IMR-90 (cell line): ENCODE measurements around the gene CCDC142. TPM values are rescaled to one million over a fixed set of nuclear protein-coding genes. Genes with fewer than 3 reads are reported as not detected.

Experiments
- ATAC-seq: fragments of 200-7000 bp; cut with Tn5 transposase; 2 replicates; pipeline ENCODE4 v1.9.1; 2020; ENCODE audit warnings: low read depth, mild to moderate bottlenecking, moderate library complexity
- BruUV-seq: library from RNA; stranded (reverse); fragments of 400-500 nt; replicated peaks from 2 replicates; lab custom pipeline; 2021; lab: Mats Ljungman, UMichigan
- CTCF ChIA-PET: fragments of 300-600 bp; formaldehyde crosslinking; extraction: SDS; loops from one replicate; lab custom pipeline; 2021; ENCODE audit warnings: antibody characterized with exemption; lab: Yijun Ruan, JAX
- POLR2A ChIA-PET: fragments of 300-600 bp; sonication (Branson Sonifier 250); formaldehyde crosslinking; loops from one replicate; lab custom pipeline; 2022; ENCODE audit warnings: antibody characterized with exemption; ENCODE audit not compliant: unreplicated experiment; lab: Charles Lee
- DNase-seq: peaks from one replicate; pipeline ENCODE4 v3.0.0; 2013
- H2AFZ ChIP-seq: replicated peaks from 2 replicates; pipeline ENCODE3; 2013; ENCODE audit warnings: low read length, mild to moderate bottlenecking; ENCODE audit not compliant: poor library complexity
- H2AK5ac ChIP-seq: 2 replicates; pipeline ENCODE4 v1.6.1; 2013; ENCODE audit warnings: low read depth, low read length, inconsistent platforms
- H2AK9ac ChIP-seq: replicated peaks from 2 replicates; pipeline ENCODE3; 2013; ENCODE audit warnings: mild to moderate bottlenecking, low read depth, low read length, moderate library complexity; ENCODE audit not compliant: poor library complexity
- H2BK120ac ChIP-seq: 2 replicates; pipeline ENCODE4 v1.6.1; 2013; ENCODE audit warnings: low read depth, low read length, inconsistent platforms
- H2BK15ac ChIP-seq: 3 replicates; pipeline ENCODE4 v1.6.1; 2013; ENCODE audit warnings: low read depth, low read length, inconsistent platforms
- H2BK20ac ChIP-seq: 2 replicates; pipeline ENCODE4 v1.6.1; 2013; ENCODE audit warnings: low read depth, mild to moderate bottlenecking, inconsistent platforms, low read length, moderate library complexity
- H2BK5ac ChIP-seq: 2 replicates; pipeline ENCODE4 v1.6.1; 2013; ENCODE audit warnings: mild to moderate bottlenecking, low read depth, low read length, inconsistent platforms; ENCODE audit not compliant: poor library complexity, severe bottlenecking
- H3K14ac ChIP-seq: replicated peaks from 2 replicates; pipeline ENCODE4 v1.6.1; 2013; ENCODE audit warnings: low read depth, low read length, inconsistent platforms
- H3K18ac ChIP-seq: 2 replicates; pipeline ENCODE4 v1.6.1; 2013; ENCODE audit warnings: low read depth, low read length, control low read depth
- H3K23ac ChIP-seq: 2 replicates; pipeline ENCODE4 v1.6.1; 2013; ENCODE audit warnings: low read depth, low read length, inconsistent platforms
- H3K27ac ChIP-seq: 2 replicates; pipeline ENCODE4 v1.5.1; 2013; ENCODE audit warnings: mild to moderate bottlenecking, control low read depth, low read length; ENCODE audit not compliant: insufficient read depth
- H3K27me3 ChIP-seq: 2 replicates; pipeline ENCODE4 v1.6.1; 2013; ENCODE audit warnings: low read length; ENCODE audit not compliant: control insufficient read depth, insufficient read depth
- H3K36me3 ChIP-seq: 2 replicates; pipeline ENCODE4 v1.6.1; 2013; ENCODE audit warnings: low read length, mixed read lengths; ENCODE audit not compliant: control insufficient read depth, insufficient read depth
- H3K4ac ChIP-seq: 2 replicates; pipeline ENCODE4 v1.6.1; 2013; ENCODE audit warnings: low read depth, low read length, inconsistent platforms
- H3K4me1 ChIP-seq: 2 replicates; pipeline ENCODE4 v1.6.1; 2013; ENCODE audit warnings: low read length, mixed read lengths; ENCODE audit not compliant: control insufficient read depth, insufficient read depth
- H3K4me2 ChIP-seq: 2 replicates; pipeline ENCODE4 v1.6.1; 2013; ENCODE audit warnings: low read depth, mild to moderate bottlenecking, control low read depth, low read length, moderate library complexity
- H3K4me3 ChIP-seq: 2 replicates; pipeline ENCODE4 v1.5.1; 2013; ENCODE audit warnings: low read depth, mild to moderate bottlenecking, control low read depth, low read length, moderate library complexity; ENCODE audit not compliant: insufficient read depth
- H3K56ac ChIP-seq: 2 replicates; pipeline ENCODE4 v1.6.1; 2013; ENCODE audit warnings: low read length, inconsistent platforms; ENCODE audit not compliant: insufficient read depth; ENCODE audit errors: extremely low read depth
- H3K79me1 ChIP-seq, 2 experiments: 2 replicates each; pipeline ENCODE4 v1.6.1; 2013; ENCODE audit warnings: low read length in 2 of 2, inconsistent platforms in 1 of 2, low read depth in 1 of 2
- H3K9ac ChIP-seq: 2 replicates; pipeline ENCODE4 v1.6.1; 2013; ENCODE audit warnings: low read depth, low read length, control low read depth
- H3K9me1 ChIP-seq: 2 replicates; pipeline ENCODE4 v1.6.1; 2013; ENCODE audit warnings: low read length, inconsistent platforms; ENCODE audit not compliant: insufficient read depth
- H3K9me3 ChIP-seq: 2 replicates; pipeline ENCODE4 v1.6.1; 2013; ENCODE audit warnings: low read length; ENCODE audit not compliant: control insufficient read depth, insufficient read depth
- H4K20me1 ChIP-seq: 2 replicates; pipeline ENCODE4 v1.6.1; 2013; ENCODE audit warnings: low read length, inconsistent platforms; ENCODE audit not compliant: insufficient read depth
- H4K5ac ChIP-seq: 2 replicates; pipeline ENCODE4 v1.6.1; 2013; ENCODE audit warnings: mild to moderate bottlenecking, low read depth, low read length, control low read depth
- H4K8ac ChIP-seq, 2 experiments: 2 replicates each; pipeline ENCODE4 v1.6.1; 2013; ENCODE audit warnings: low read depth in 2 of 2, low read length in 2 of 2, control low read depth in 1 of 2, inconsistent platforms in 1 of 2
- H4K91ac ChIP-seq: 2 replicates; pipeline ENCODE4 v1.6.1; 2013; ENCODE audit warnings: low read depth, low read length, inconsistent platforms; ENCODE audit not compliant: insufficient read depth
- BHLHE40 ChIP-seq: fragments of 150-350 bp; IDR thresholded peaks from 2 replicates; pipeline ENCODE4 v1.6.1; 2016; ENCODE audit warnings: mild to moderate bottlenecking, low read depth, low read length
- CEBPB ChIP-seq: IDR thresholded peaks from 2 replicates; pipeline ENCODE4 v1.6.1; 2012; ENCODE audit warnings: low read depth, low read length, improper control_type of control experiment
- CHD1 ChIP-seq: IDR thresholded peaks from 2 replicates; pipeline ENCODE4 v1.6.1; 2012; ENCODE audit warnings: low read depth, low read length, improper control_type of control experiment
- ELK1 ChIP-seq: fragments of 150-350 bp; IDR thresholded peaks from 2 replicates; pipeline ENCODE4 v1.6.1; 2016; ENCODE audit warnings: low read depth, mild to moderate bottlenecking, low read length, moderate library complexity, borderline replicate concordance
- FOS ChIP-seq: fragments of 150-350 bp; IDR thresholded peaks from 2 replicates; pipeline ENCODE4 v1.6.1; 2016; ENCODE audit warnings: low read depth, low read length
- MAFK ChIP-seq: IDR thresholded peaks from 2 replicates; pipeline ENCODE4 v1.6.1; 2012; ENCODE audit warnings: low read depth, low read length, improper control_type of control experiment
- MAZ ChIP-seq: IDR thresholded peaks from 2 replicates; pipeline ENCODE4 v1.6.1; 2012; ENCODE audit warnings: low read depth, mild to moderate bottlenecking, low read length, improper control_type of control experiment, moderate library complexity, borderline replicate concordance
- MXI1 ChIP-seq: IDR thresholded peaks from 2 replicates; pipeline ENCODE4 v1.6.1; 2012; ENCODE audit warnings: low read depth, mild to moderate bottlenecking, low read length, moderate library complexity, borderline replicate concordance
- NFE2L2 ChIP-seq: fragments of 150-350 bp; IDR thresholded peaks from 2 replicates; pipeline ENCODE4 v1.6.1; 2016; ENCODE audit warnings: low read depth, mild to moderate bottlenecking, low read length
- RAD21 ChIP-seq: IDR thresholded peaks from 2 replicates; pipeline ENCODE4 v1.6.1; 2012; ENCODE audit warnings: low read length, improper control_type of control experiment
- RFX5 ChIP-seq: IDR thresholded peaks from 2 replicates; pipeline ENCODE4 v1.8.0; 2012; ENCODE audit warnings: low read depth, mild to moderate bottlenecking, low read length, moderate library complexity
- USF2 ChIP-seq: fragments of 150-350 bp; IDR thresholded peaks from 2 replicates; pipeline ENCODE4 v1.6.1; 2017; ENCODE audit warnings: mild to moderate bottlenecking, antibody characterized with exemption, low read length, low read depth
- WGBS, 2 experiments: methylation state at CpG; one replicate each; pipeline versions ENCODE4 v1.1.5 to v1.1.7; 2013; ENCODE audit warnings: missing lambda C conversion rate in 2 of 2; ENCODE audit not compliant: insufficient read length in 1 of 2; ENCODE audit errors: extremely low coverage in 2 of 2; 5-methylcytosine and 5-hydroxymethylcytosine counted together
- dilution Hi-C: fragments of 300-500 bp; cut with HindIII; formaldehyde crosslinking; loops from one replicate; pipeline ENCODE4 v1.14.3; 2018; ENCODE audit warnings: low sequenced_read_pairs; ENCODE audit not compliant: unreplicated experiment
- in situ Hi-C: fragments of 300-500 bp; cut with MboI; formaldehyde crosslinking; loops from 3 replicates; pipeline ENCODE4 v1.14.3; 2019; ENCODE audit warnings: low sequenced_read_pairs, inconsistent platforms, mixed read lengths
- intact Hi-C: fragments of 100-400 bp; cut with micrococcal nuclease; formaldehyde crosslinking; loops from 2 replicates; pipeline ENCODE4 v1.10.0; 2022
- polyA plus RNA-seq, 3 experiments: library from polyadenylated mRNA; depleted of rRNA; stranded (reverse); fragments of >200 nt; gene quantifications; 2 replicates each; pipeline ENCODE4 v1.2.3, GENCODE V29; 2012; ENCODE audit warnings: low replicate concordance in 1 of 3
- total RNA-seq: library from RNA; depleted of rRNA; stranded (reverse); fragments of >200 nt; gene quantifications from 2 replicates; pipeline ENCODE4 v1.2.3, GENCODE V29; 2012

The CCDC142 gene
- total and polyA plus RNA-seq, 2 of the 4 experiments (the other 2 are of a cell fraction), result 8.4 to 14.0 TPM

- no peak for TF ChIP-seq ELK1
Observed at GRCh38 chr2:74488643-74489481, 6.1 kb upstream of the CCDC142 start (continued).

- ATAC-seq, result no peak
- no peak overlapping the region for H4K8ac ChIP-seq
- H2AFZ ChIP-seq, result no peak overlapping the region
- H3K36me3 ChIP-seq, result peaks cover 16% of the 10 kb centered on the region
- peaks cover 22 to 57% of the 10 kb centered on the region in 2 experiments for H3K79me1 ChIP-seq
- no peak overlapping the region for H3K56ac ChIP-seq
- BruUV-seq, result no TSS peak
- dilution Hi-C loops (no loop called here), intact Hi-C loops (no loop called here), in situ Hi-C loops (loop anchor here (25.0 kb wide), 1 partner anchor 376 kb away; no protein-coding TSS in a partner anchor)
- H4K5ac ChIP-seq, result no peak overlapping the region
- no peak overlapping the region for H3K4ac ChIP-seq
- H3K23ac ChIP-seq, result no peak overlapping the region
- H2BK120ac ChIP-seq, result no peak overlapping the region
- ChIA-PET POLR2A (no interaction called here), CTCF (no interaction called here)
- H4K20me1 ChIP-seq, result peaks cover 3% of the 10 kb centered on the region; the same call in 1 of the 2 replicates
- no peak overlapping the region for H3K9ac ChIP-seq
- no peak overlapping the region for H2AK9ac ChIP-seq
- DNase-seq, result no peak
- WGBS, 2 experiments, result 100% methylated on average over 1 of the region's 2 CpGs; no CpG with 5 or more reads in 1 of the 2 experiments
- no peak overlapping the region for H2BK15ac ChIP-seq
- H3K4me3 ChIP-seq, result no peak overlapping the region
- no peaks in the 10 kb centered on the region for H3K27me3 ChIP-seq
- no peak overlapping the region for H2AK5ac ChIP-seq
- no peak overlapping the region for H3K4me2 ChIP-seq
- H3K14ac ChIP-seq, result no peak overlapping the region
- H3K4me1 ChIP-seq, result peaks cover 11% of the 10 kb centered on the region
- H2BK20ac ChIP-seq, result no peak overlapping the region
- H2BK5ac ChIP-seq, result no peak overlapping the region
- H3K9me3 ChIP-seq, result no peaks in the 10 kb centered on the region
- no peak overlapping the region for H3K27ac ChIP-seq
- no peak overlapping the region for H3K18ac ChIP-seq
- H3K9me1 ChIP-seq, result peaks cover 9% of the 10 kb centered on the region; the same call in 1 of the 2 replicates
- H4K91ac ChIP-seq, result no peak overlapping the region
- TF ChIP-seq RAD21 (no peak), CEBPB (no peak), USF2 (no peak), FOS (no peak), MAFK (no peak), CHD1 (no peak), MAZ (no peak), BHLHE40 (no peak), NFE2L2 (no peak), ELK1 (no peak), RFX5 (no peak), MXI1 (no peak)
Observed at GRCh38 chr2:74486141-74486540, 3.3 kb upstream of the CCDC142 start.
